Heart left ventricle (tissue), 13 donors: Measurements from ENCODE around the gene BIN2.

ENCODE experiments used
- POLR2A ChIP-seq, 2 donors: fragments of 450-650 bp; IDR thresholded peaks; one replicate each; pipeline ENCODE4 v1.6.1; 2017; ENCODE audit warnings: antibody characterized with exemption in 2 of 2, mild to moderate bottlenecking in 2 of 2, moderate library complexity in 2 of 2
- TF ChIP-seq, protein P1 (sequence below), 12 donors: fragments of 200-600 bp; sonication (generic) in 4 of 12; IDR thresholded peaks; one replicate each; pipeline versions ENCODE4 v1.5.0 to v1.8.0; 2018 to 2022; ENCODE audit warnings: antibody characterized with exemption in 12 of 12, mild to moderate bottlenecking in 5 of 12
- donor health status: ischemic (EF 13 %, LVEDD 7.1; RV severe dilation, severe dysfunction).
- donor health status: DM: no; HTN: yes; CAD: no.
- donor health status: DM: no; HTN: no; CAD: no.
- donor health status: ischemic (EF 25% LVEDD 6.9; RV normal size, moderate dysfunction).
- donor health status: ischemic (EF 25% LVEDD 5.7; RV mildly dilated, moderate dysfunction).
- donor health status: ischemic (EF 35%, LVEDD 5.7; RV mildly dilated, moderate dysfunction).
- donor health status: nonischemic (EF 11% LVEDD 7.7; RV severe dilation, severe dysfunction).
- donor health status: DM: yes; HTN: yes; CAD: no.
- donor health status: PGD.
- donor health status: ischemic (EF 29% LVEDD 5.4; RV normal size, mild dysfunction).
- donor health status: nonischemic (EF 23%, LVEDD 6.1; RV moderate dilation, normal function).

DNA sequence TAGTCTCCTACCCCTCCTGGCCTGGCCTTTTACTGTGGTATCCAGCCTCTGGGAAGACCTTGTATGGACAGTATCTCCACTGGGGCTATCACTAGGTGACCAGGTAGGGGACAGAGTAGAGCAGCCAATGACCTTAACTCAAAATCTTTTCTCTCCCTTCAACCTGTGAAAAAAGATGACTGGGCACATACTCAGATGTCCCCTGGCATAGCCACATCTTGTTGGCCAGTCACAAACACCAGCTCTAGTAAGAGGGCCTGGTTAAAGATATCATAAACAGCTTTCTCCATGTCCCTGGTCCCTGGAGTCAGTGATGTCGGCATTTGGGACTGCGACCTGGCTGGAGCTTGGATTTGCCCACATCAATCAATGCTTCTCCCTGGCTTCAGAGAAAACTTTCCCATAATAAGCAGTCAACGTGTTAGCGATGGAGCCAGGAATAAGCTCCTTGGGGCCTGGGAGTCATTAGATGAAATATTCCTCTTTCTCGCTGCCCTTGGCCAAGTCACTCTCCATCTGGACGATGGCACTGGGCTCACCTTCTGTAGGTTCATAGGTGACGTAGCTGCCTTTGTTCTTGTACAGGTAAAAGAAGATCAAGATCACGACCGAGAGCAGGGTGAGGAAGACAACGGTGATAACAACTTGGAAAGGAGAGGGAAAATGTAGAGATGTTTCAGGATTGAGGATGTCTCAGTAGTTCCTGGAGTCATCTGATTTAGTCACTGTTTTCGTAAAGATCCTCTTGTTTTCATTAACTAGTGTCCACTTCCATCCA lies 78.3 kb downstream of the BIN2 start:
- TF ChIP-seq, protein P1, sequence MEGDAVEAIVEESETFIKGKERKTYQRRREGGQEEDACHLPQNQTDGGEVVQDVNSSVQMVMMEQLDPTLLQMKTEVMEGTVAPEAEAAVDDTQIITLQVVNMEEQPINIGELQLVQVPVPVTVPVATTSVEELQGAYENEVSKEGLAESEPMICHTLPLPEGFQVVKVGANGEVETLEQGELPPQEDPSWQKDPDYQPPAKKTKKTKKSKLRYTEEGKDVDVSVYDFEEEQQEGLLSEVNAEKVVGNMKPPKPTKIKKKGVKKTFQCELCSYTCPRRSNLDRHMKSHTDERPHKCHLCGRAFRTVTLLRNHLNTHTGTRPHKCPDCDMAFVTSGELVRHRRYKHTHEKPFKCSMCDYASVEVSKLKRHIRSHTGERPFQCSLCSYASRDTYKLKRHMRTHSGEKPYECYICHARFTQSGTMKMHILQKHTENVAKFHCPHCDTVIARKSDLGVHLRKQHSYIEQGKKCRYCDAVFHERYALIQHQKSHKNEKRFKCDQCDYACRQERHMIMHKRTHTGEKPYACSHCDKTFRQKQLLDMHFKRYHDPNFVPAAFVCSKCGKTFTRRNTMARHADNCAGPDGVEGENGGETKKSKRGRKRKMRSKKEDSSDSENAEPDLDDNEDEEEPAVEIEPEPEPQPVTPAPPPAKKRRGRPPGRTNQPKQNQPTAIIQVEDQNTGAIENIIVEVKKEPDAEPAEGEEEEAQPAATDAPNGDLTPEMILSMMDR (IDR thresholded peaks at IDR 0.05): no peak
- TF ChIP-seq POLR2A (IDR thresholded peaks at IDR 0.05): no peak
